Heart left ventricle (tissue), 16 donors: ENCODE results near the gene PMEPA1. TPM values are rescaled to one million over a fixed set of nuclear protein-coding genes. Genes with fewer than 3 reads are reported as not detected.

Experiments used
- ATAC-seq, 4 donors: fragments of 200-7000 bp; cut with Tn5 transposase; one replicate each; pipeline ENCODE4 v1.9.1; 2020 to 2022; ENCODE audit warnings: moderate library complexity in 4 of 4, mild to moderate bottlenecking in 3 of 4, moderate number of reproducible peaks in 1 of 4
- DNase-seq, 5 donors: peaks; one replicate each; pipeline ENCODE4 v3.0.0-alpha.2; 2020
- H3K27ac ChIP-seq, 12 donors: fragments of 200-600 bp; sonication (generic) in 4 of 12; one replicate each; pipeline versions ENCODE4 v1.5.0 to v1.8.0; 2016 to 2022; ENCODE audit warnings: mild to moderate bottlenecking in 2 of 12
- H3K27me3 ChIP-seq, 9 donors: fragments of 200-600 bp; sonication (generic) in 2 of 9; one replicate each; pipeline versions ENCODE4 v1.5.1 to v1.8.0; 2016 to 2022; ENCODE audit warnings: mild to moderate bottlenecking in 3 of 9
- H3K36me3 ChIP-seq, 9 donors: fragments of 200-600 bp; sonication (generic) in 2 of 9; one replicate each; pipeline versions ENCODE4 v1.5.0 to v1.8.0; 2018 to 2022; ENCODE audit warnings: mild to moderate bottlenecking in 2 of 9
- H3K4me1 ChIP-seq, 12 donors: fragments of 200-600 bp; sonication (generic) in 4 of 12; one replicate each; pipeline versions ENCODE4 v1.5.0 to v1.8.0; 2016 to 2022; ENCODE audit warnings: mild to moderate bottlenecking in 3 of 12
- H3K4me3 ChIP-seq, 12 donors: fragments of 200-600 bp; sonication (generic) in 4 of 12; one replicate each; pipeline versions ENCODE4 v1.5.0 to v1.8.0; 2017 to 2022; ENCODE audit warnings: mild to moderate bottlenecking in 9 of 12, moderate library complexity in 4 of 12
- H3K9me3 ChIP-seq, 12 donors: fragments of 200-600 bp; sonication (generic) in 4 of 12; one replicate each; pipeline versions ENCODE4 v1.5.0 to v1.8.0; 2016 to 2022; ENCODE audit warnings: mild to moderate bottlenecking in 1 of 12
- POLR2A ChIP-seq, 2 donors: fragments of 450-650 bp; IDR thresholded peaks; one replicate each; pipeline ENCODE4 v1.6.1; 2017; ENCODE audit warnings: antibody characterized with exemption in 2 of 2, mild to moderate bottlenecking in 2 of 2, moderate library complexity in 2 of 2
- WGBS, 4 donors: extraction: QIAGEN DNeasy Blood & Tissue Kit in 2 of 4; methylation state at CpG; one replicate each; pipeline versions ENCODE4 v1.1.5 to v1.1.7; 2013 to 2018; 5-methylcytosine and 5-hydroxymethylcytosine counted together
- intact Hi-C, 10 donors: fragments of 100-400 bp; cut with DNase I; formaldehyde crosslinking; loops; one replicate each; pipeline versions ENCODE4 v1.11.1 to v1.14.2; 2022
- polyA plus RNA-seq, 2 donors: library from polyadenylated mRNA; stranded (reverse); fragments of 200-250 nt; gene quantifications; one replicate each; pipeline ENCODE4 v1.2.3, GENCODE V29; 2013
- total RNA-seq, 9 donors: library from RNA; depleted of rRNA in 2 of 9; stranded (reverse); fragments of >200 nt in 2 of 9; fragmentation: NEBNext Ultra II Directional in 3 of 9; extraction: Animal tissue kit (Norgen Biotek cat#: 25700) in 3 of 9; gene quantifications; one replicate each; pipeline versions ENCODE4 v1.1.0 to v1.2.4, GENCODE V29; 2016 to 2023
- TF ChIP-seq, protein P1 (sequence below), 12 donors: fragments of 200-600 bp; sonication (generic) in 4 of 12; IDR thresholded peaks; one replicate each; pipeline versions ENCODE4 v1.5.0 to v1.8.0; 2018 to 2022; ENCODE audit warnings: antibody characterized with exemption in 12 of 12, mild to moderate bottlenecking in 5 of 12
- donor health status: ischemic (EF 13 %, LVEDD 7.1; RV severe dilation, severe dysfunction).
- donor health status: healthy with polysubstance abuse.
- donor health status: DM: no; HTN: yes; CAD: no.
- donor health status: DM: no; HTN: no; CAD: no.
- donor health status: ischemic (EF 25% LVEDD 6.9; RV normal size, moderate dysfunction).
- donor health status: ischemic (EF 25% LVEDD 5.7; RV mildly dilated, moderate dysfunction).
- donor health status: healthy.
- donor health status: DM: yes; HTN: yes; CAD: no.
- donor health status: ischemic (EF 35%, LVEDD 5.7; RV mildly dilated, moderate dysfunction).
- donor health status: nonischemic (EF 11% LVEDD 7.7; RV severe dilation, severe dysfunction).
- donor health status: DM: yes; HTN: yes; CAD: no.
- donor health status: PGD.
- donor health status: ischemic (EF 29% LVEDD 5.4; RV normal size, mild dysfunction).
- donor health status: nonischemic (EF 23%, LVEDD 6.1; RV moderate dilation, normal function).

The PMEPA1 gene
- total and polyA plus RNA-seq, 11 donors: 12.6 to 115 (median 30.0) TPM

- no peak for DNase-seq
- TF ChIP-seq POLR2A (IDR thresholded peaks at IDR 0.05): no peak
- TF ChIP-seq, protein P1, sequence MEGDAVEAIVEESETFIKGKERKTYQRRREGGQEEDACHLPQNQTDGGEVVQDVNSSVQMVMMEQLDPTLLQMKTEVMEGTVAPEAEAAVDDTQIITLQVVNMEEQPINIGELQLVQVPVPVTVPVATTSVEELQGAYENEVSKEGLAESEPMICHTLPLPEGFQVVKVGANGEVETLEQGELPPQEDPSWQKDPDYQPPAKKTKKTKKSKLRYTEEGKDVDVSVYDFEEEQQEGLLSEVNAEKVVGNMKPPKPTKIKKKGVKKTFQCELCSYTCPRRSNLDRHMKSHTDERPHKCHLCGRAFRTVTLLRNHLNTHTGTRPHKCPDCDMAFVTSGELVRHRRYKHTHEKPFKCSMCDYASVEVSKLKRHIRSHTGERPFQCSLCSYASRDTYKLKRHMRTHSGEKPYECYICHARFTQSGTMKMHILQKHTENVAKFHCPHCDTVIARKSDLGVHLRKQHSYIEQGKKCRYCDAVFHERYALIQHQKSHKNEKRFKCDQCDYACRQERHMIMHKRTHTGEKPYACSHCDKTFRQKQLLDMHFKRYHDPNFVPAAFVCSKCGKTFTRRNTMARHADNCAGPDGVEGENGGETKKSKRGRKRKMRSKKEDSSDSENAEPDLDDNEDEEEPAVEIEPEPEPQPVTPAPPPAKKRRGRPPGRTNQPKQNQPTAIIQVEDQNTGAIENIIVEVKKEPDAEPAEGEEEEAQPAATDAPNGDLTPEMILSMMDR (IDR thresholded peaks at IDR 0.05): no peak
- H3K4me3 ChIP-seq: no peak overlapping the region
Measured at GRCh38 chr20:57737349-57737748, 27.5 kb upstream of the PMEPA1 start.

GRCh38 chr20:57736738-57737347, 27.0 kb upstream of the PMEPA1 start:
- no peak overlapping the region for H3K27ac ChIP-seq
- ATAC-seq: no peak
- 54 to 66% (median 60%) methylated on average over 10 of the region's 10 CpGs for WGBS, 4 donors

More at GRCh38 chr20:57737349-57737748, 27.5 kb upstream of the PMEPA1 start:
- WGBS, 4 donors: 65 to 77% (median 69%) methylated on average over 4 of the region's 4 CpGs
- Histone ChIP-seq H3K36me3 (no peaks in the 10 kb centered on the region), H3K27ac (no peak overlapping the region), H3K9me3 (no peaks in the 10 kb centered on the region), H3K27me3 (no peaks in the 10 kb centered on the region), H3K4me1 (no peaks in the 10 kb centered on the region)
- ATAC-seq: no peak
- intact Hi-C loops: no loop called here

DNA sequence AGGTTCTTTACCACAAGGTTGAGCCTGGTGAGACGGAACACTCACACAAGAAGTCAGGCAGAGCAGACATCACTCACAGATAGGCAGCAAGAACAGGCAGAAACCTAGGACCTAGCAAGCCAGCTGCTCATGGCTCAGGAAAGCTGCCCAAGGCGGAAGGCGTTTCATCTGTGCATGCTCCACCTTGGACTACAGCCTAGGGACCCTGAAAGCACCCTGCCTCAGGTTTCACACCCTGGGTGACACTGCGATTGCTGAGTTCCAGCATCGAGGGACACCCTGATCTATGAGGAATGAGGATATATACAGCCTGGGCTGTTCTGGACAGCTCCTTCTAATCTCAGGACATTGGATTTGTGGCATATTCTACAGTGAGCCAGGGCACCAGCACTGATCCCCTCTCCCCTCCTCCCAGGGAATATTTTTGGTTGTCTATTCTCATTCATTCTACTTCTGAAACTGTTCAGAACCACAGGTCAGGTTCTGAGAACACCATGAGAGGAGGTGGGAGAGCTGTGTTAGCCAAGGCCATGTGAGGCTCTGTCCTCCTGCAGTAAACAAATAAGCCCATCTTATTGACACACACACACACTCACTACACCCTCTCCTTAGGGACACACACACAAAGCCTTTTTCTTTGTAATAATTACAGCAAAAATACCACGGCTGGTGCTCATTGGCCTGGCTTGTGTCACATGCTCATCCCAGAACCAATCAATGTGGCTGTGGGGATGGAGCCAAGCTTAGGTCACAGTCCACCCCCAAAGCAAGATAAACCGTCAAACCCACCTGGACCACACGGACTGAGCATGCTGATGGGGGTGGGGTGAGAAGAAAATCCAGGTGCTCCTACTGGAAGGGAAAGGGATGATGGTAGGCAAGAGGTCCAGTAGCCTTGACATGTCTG, 26.3 kb upstream of the PMEPA1 start:
- no peak for TF ChIP-seq POLR2A (IDR thresholded peaks at IDR 0.05)
- TF ChIP-seq, protein P1 (IDR thresholded peaks at IDR 0.05): no peak
- ATAC-seq (no peak), DNase-seq (no peak)
- 81 to 88% (median 86%) methylated on average over 8 of the region's 8 CpGs for WGBS, 4 donors
- Histone ChIP-seq H3K36me3 (no peaks in the 10 kb centered on the region), H3K9me3 (no peaks in the 10 kb centered on the region), H3K4me1 (no peaks in the 10 kb centered on the region), H3K27me3 (no peaks in the 10 kb centered on the region), H3K4me3 (no peak overlapping the region), H3K27ac (no peak overlapping the region)
- intact Hi-C loops: no loop called here

More at GRCh38 chr20:57736738-57737347, 27.0 kb upstream of the PMEPA1 start:
- H3K4me3 ChIP-seq: no peak overlapping the region
- intact Hi-C loops: no loop called here
- no peaks in the 10 kb centered on the region for H3K4me1 ChIP-seq
- no peaks in the 10 kb centered on the region for H3K9me3 ChIP-seq
- H3K27me3 ChIP-seq: no peaks in the 10 kb centered on the region
- no peak for TF ChIP-seq POLR2A (IDR thresholded peaks at IDR 0.05)
- TF ChIP-seq, protein P1 (IDR thresholded peaks at IDR 0.05): no peak
- no peaks in the 10 kb centered on the region for H3K36me3 ChIP-seq
- no peak for DNase-seq

DNA sequence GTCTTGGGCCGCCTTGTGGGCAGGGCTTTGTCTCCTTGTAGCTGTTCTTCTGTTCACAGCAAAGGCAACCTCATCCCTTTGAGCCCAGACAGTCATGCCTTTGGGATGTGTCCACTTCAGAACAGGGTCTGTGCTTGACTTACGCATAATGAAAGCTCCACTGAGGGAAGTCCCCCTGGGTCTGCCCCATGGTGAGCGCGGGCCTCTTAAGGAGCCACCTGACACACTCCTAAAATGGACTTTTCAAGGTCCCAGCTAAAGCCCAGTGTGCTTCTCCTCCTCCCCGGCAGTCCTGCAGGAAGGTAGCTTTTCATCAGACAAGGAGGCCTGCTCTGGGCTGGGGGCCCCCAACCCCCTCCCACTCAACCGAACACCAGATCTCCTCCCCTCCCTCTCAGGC, 24.9 kb upstream of the PMEPA1 start:
- WGBS, 4 donors: 92 to 97% (median 94%) methylated on average over 6 of the region's 6 CpGs
- H3K27ac ChIP-seq: no peak overlapping the region
- no peaks in the 10 kb centered on the region for H3K36me3 ChIP-seq
- intact Hi-C loops: no loop called here
- H3K4me3 ChIP-seq: no peak overlapping the region
- H3K27me3 ChIP-seq: no peaks in the 10 kb centered on the region
- DNase-seq (no peak), ATAC-seq (no peak)
- no peaks in the 10 kb centered on the region for H3K4me1 ChIP-seq
- H3K9me3 ChIP-seq: no peaks in the 10 kb centered on the region
- no peak for TF ChIP-seq POLR2A (IDR thresholded peaks at IDR 0.05)
- TF ChIP-seq, protein P1 (IDR thresholded peaks at IDR 0.05): no peak
